Measurements from ENCODE around the gene MAST3. TPM values are rescaled to one million over a fixed set of nuclear protein-coding genes. Genes with fewer than 3 reads are reported as not detected.

The MAST3 gene
- total RNA-seq, 1 experiment from 2014 or later: 14.1 TPM

- no peaks in the 10 kb centered on the region for H3K27me3 ChIP-seq (ENCODE audit: insufficient read depth, low read depth)
- no peak for DNase-seq
- H3K27ac ChIP-seq: no peak overlapping the region
- ChIA-PET POLR2A (ENCODE audit: unreplicated experiment) (no interaction called here), CTCF (no interaction called here)
- no peaks in the 10 kb centered on the region for H3K9me3 ChIP-seq (ENCODE audit: insufficient read depth, low read depth)
- H3K4me1 ChIP-seq (replicated peaks; ENCODE audit: insufficient read depth): peaks cover 6% of the 10 kb centered on the region; the same call in 1 of the 2 replicates
- no peak overlapping the region for H2AFZ ChIP-seq
- H4K20me1 ChIP-seq (ENCODE audit: insufficient read depth): no peaks in the 10 kb centered on the region
- no TSS peak for BruUV-seq (replicated peaks)
- H3K36me3 ChIP-seq (ENCODE audit: low read depth): no peaks in the 10 kb centered on the region
- TF ChIP-seq CTCF (conservative IDR thresholded peaks at IDR 0.05) (no peak), EZH2 (IDR thresholded peaks at IDR 0.05; ENCODE audit: low read depth) (no peak)
- H3K4me2 ChIP-seq: no peak overlapping the region
- no peaks in the 10 kb centered on the region for H3K79me2 ChIP-seq (ENCODE audit: low read depth)
- peaks cover 36% of the 10 kb centered on the region for H3F3A ChIP-seq (ENCODE audit: insufficient read depth, low read depth)
- intact Hi-C loops (cut with micrococcal nuclease; ENCODE audit: unreplicated experiment): no loop called here
- H3K9me2 ChIP-seq (ENCODE audit: insufficient read depth): no peaks in the 10 kb centered on the region
- H3K4me3 ChIP-seq: no peak overlapping the region
These were observed 1.3 kb upstream of the MAST3 start for GRCh38 chr19:18096258-18096657.

GRCh38 chr19:18097993-18098890, 664 bp downstream of the MAST3 start:
- Histone ChIP-seq H3K27ac (no peak overlapping the region), H4K20me1 (ENCODE audit: insufficient read depth) (no peaks in the 10 kb centered on the region), H3K27me3 (ENCODE audit: insufficient read depth, low read depth) (no peaks in the 10 kb centered on the region), H3K79me2 (ENCODE audit: low read depth) (no peaks in the 10 kb centered on the region), H3F3A (ENCODE audit: insufficient read depth, low read depth) (peaks cover 38% of the 10 kb centered on the region), H3K9me2 (ENCODE audit: insufficient read depth) (no peaks in the 10 kb centered on the region), H2AFZ (peak overlapping the region; percentile 71), H3K36me3 (ENCODE audit: low read depth) (no peaks in the 10 kb centered on the region), H3K4me3 (peak overlapping the region; percentile 59; the same call in 1 of the 2 replicates), H3K9me3 (ENCODE audit: insufficient read depth, low read depth) (no peaks in the 10 kb centered on the region), H3K4me2 (peak overlapping the region; percentile 88), H3K4me1 (replicated peaks; ENCODE audit: insufficient read depth) (peaks cover 6% of the 10 kb centered on the region; the same call in 1 of the 2 replicates)
- no peak for DNase-seq
- CTCF ChIA-PET: interaction anchor here (0.5 to 0.6 kb wide), 2 partner anchors 225 to 230 kb away, joined by 3 to 4 read pairs; partner anchors contain the start of gene LSM4
- BruUV-seq (replicated peaks): no TSS peak
- intact Hi-C loops (cut with micrococcal nuclease; ENCODE audit: unreplicated experiment): no loop called here
- no peak for TF ChIP-seq CTCF (conservative IDR thresholded peaks at IDR 0.05)
- no peak for TF ChIP-seq EZH2 (IDR thresholded peaks at IDR 0.05; ENCODE audit: low read depth)
- POLR2A ChIA-PET (ENCODE audit: unreplicated experiment): interaction anchor here (0.6 kb wide), 3 partner anchors 10 to 821 kb away, joined by 3 to 25 read pairs (median 3); partner anchors contain the start of gene DDX49

GRCh38 chr19:18098891-18099622, 1.5 kb downstream of the MAST3 start:
- H3F3A ChIP-seq (ENCODE audit: insufficient read depth, low read depth): peaks cover 44% of the 10 kb centered on the region
- no peaks in the 10 kb centered on the region for H3K9me3 ChIP-seq (ENCODE audit: insufficient read depth, low read depth)
- H3K27me3 ChIP-seq (ENCODE audit: insufficient read depth, low read depth): no peaks in the 10 kb centered on the region
- no peaks in the 10 kb centered on the region for H4K20me1 ChIP-seq (ENCODE audit: insufficient read depth)
- H3K79me2 ChIP-seq (ENCODE audit: low read depth): no peaks in the 10 kb centered on the region
- no peaks in the 10 kb centered on the region for H3K36me3 ChIP-seq (ENCODE audit: low read depth)
- peak in 1 of 2 experiments; percentile 26 for DNase-seq
- ChIA-PET CTCF (interaction anchor here (0.6 kb wide), 1 partner anchor 230 kb away, joined by 3 read pairs; no protein-coding TSS in a partner anchor), POLR2A (ENCODE audit: unreplicated experiment) (interaction anchor here (0.6 kb wide), 1 partner anchor 154 kb away, joined by 25 read pairs; no protein-coding TSS in a partner anchor)
- H3K4me1 ChIP-seq (replicated peaks; ENCODE audit: insufficient read depth): peaks cover 11% of the 10 kb centered on the region
- TF ChIP-seq CTCF (conservative IDR thresholded peaks at IDR 0.05) (no peak), EZH2 (IDR thresholded peaks at IDR 0.05; ENCODE audit: low read depth) (no peak)
- no TSS peak for BruUV-seq (replicated peaks)
- no peak overlapping the region for H3K4me3 ChIP-seq
- no peaks in the 10 kb centered on the region for H3K9me2 ChIP-seq (ENCODE audit: insufficient read depth)
- H2AFZ ChIP-seq: no peak overlapping the region
- no peak overlapping the region for H3K27ac ChIP-seq
- intact Hi-C loops (cut with micrococcal nuclease; ENCODE audit: unreplicated experiment): no loop called here
- peak overlapping the region; percentile 88; the same call in 1 of the 2 replicates for H3K4me2 ChIP-seq

Data from PC-9 (cell line).